NCI-H2196 (cell line): ENCODE data around the gene NDST1.

ENCODE experiments used
- DNase-seq: peaks from one replicate; lab custom pipeline; 2025; ENCODE audit not compliant: unreplicated experiment; lab: John Stamatoyannopoulos, UW

Gene NDST1

DNA sequence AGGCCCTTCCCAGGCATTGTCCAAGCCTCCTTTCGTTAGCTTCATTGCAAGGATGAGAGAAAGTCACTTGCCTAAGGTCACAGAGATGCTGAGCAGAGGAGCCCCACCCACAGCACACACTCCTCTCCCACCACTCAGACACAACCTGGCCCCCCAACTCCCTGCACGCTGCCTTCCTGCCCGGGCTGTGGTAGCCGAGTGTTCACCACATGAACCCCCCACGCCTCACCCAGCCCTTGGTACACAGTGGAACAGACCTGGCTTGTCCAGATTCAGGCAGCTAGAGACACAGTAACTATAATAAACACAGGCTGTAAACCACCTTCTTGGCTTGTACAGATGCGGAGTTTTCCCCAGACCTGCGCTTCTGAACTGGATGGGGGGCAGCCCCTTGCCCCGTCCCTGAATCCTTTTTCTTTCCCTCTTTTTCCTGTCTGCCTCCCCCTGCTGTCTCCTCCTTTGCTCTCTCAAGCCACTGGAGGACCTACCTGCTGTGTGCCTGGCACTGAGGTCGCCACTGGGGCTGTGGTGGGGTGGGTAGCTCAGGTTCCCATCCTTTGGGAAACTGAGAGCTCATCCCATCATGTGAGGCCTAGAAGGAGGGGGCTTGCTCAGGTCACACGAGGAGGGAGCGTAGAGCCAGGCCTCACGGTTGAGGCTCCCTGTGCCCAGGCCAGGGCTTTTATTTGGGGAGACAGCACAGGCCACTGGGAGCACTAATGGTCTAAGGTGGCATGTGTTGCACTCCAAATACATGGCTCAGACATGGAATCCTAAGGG, 76.8 kb downstream of the NDST1 start:
- no peak for DNase-seq

DNA sequence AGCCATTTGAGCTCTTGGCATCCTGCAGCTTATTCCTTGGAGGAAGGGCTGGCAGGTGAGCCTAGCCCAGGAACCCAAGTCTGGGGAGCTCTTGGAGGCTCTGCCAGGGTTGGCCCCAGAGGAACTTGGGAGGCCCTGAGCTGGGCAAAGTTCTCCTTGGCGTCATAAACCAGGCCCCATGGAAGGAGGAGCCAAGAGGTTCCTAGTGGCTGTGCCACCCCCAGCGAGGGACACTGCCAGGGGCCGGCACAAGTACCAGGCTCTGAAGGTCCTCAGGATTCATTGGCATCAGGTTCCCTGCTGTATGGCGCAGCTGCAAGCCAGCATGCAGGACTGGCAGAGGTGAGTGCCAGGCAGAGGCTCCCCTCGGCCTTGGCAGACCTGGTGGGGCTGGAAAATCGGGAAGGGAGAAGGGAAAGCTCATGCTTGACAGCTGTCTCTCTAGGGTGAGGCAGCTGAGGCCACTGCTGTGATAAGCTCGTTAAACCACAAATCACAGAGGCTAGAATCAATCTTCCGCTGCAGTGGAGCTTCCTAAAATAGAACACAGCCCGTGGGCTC, 77.9 kb downstream of the NDST1 start:
- no peak for DNase-seq

DNA sequence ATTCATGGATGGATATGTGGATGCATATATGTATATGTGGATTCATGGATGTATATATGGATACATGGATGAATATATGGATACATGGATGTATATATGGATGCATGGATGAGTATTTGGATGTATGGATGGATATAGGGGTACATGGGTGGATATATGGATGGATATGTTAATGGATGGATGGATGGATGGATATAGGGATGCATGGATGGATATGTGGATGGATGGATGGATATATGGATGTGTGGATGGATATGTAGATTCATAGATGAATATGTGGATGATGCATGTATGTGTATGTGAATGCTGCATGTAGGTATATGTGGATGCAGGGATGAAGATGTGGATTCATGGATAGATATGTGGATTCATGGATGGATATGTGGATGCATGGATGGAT, 79.1 kb downstream of the NDST1 start:
- no peak for DNase-seq

GRCh38 chr5:150587856-150588595, 80.1 kb downstream of the NDST1 start:
- no peak for DNase-seq

DNA sequence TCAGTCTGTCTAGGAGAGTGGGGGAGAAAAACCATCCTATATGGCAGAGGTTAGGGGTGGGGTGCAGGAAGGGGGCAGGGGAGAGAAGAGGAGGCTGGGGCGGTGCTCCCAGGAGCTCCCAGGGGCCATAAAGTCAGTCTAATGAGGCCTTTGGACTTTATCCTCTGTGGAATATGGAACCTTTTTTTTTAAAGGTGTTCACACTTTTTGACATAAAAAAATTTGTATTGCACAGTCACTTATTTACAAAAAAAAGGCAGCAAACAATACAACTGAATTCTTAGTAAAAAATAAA, 80.6 kb downstream of the NDST1 start:
- DNase-seq: no peak

DNA sequence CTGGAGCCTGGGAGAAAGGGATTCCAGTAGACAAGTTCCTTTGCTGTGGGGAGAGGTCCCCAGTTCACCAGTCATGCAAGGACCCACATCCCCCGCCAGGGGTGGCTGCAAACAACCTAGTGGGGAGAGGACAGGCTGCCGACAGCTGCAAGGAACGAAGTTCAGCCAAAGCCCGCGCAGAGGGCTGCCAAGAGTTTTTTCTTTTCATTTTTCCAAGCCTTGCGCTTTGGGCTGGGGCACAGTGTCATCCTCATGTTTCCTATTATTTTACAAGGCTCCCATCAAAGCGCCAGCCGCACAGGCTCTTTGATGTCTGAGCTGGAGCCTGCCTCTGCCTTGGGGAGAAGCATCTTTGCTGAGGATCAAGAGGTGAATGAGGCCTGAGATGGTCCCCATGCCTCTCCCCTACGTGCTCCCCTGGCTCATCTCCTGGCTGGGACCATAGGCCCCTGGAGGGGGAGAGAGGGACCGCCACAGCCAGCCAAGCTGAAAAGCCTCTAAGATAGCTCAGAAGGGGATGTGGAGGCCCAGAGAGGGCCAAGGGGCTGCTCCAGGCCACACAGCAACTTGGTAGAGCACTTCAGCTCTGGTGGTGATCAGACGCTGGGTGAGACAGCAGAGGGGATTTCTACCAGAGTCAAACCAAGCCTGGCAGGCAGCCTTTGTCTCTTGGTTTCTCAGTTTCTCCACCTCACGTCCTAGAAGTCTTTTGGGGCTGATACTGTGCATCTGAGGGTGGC, 82.1 kb downstream of the NDST1 start:
- DNase-seq: no peak

DNA sequence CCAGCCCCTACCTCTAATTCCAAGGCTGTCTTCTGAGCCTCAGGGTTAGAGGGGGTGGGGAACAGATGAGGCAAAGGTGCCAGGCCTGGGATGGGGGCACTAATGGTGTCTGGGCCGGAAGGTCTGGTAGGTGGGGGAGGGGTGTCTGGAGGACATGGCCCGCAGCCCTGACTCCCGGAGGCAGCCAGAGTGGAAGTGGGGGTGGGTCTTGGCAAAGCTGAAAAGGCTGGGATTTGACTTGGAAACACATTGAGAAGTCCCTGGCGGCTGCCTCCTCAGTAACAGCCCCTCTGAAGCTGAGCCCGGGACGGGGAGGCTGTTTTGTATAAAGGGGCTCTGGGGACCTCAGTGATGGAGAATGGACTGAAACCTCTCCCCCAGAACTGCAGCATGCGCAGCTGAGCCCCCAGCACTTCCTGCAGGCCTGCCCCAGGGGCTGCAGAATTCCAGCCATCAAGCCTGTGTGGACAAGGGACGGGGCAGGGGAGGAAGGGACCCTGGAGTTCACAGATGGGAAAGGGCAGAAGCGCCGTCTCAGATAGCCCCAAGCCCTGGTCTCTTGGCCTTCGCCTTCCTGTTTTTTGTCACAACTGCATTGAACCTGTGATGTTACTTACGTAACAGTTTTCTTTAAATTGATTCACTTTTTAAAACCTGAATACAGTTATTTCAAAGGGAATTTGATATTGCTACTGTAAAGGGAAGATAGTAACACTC, 83.2 kb downstream of the NDST1 start:
- no peak for DNase-seq

DNA sequence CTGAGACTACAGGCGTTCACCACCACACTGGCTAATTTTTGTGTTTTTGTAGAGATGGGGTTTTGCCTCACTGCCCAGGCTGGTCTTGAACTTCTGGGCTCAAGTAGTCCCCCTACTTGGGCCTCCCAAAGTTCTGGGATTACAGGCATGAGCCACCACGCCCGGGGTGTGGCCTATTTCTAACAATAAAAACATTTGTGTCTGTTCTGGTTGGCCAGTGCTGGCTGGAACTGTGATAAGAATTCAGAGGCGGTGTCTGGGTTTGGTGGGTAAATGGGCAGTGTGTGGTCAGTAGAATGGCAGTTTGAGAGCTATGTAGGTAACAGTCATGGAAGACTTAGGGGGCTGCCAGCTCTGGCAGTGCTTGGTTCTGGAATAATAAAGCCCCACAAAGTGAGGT, 85.7 kb downstream of the NDST1 start:
- no peak for DNase-seq

DNA sequence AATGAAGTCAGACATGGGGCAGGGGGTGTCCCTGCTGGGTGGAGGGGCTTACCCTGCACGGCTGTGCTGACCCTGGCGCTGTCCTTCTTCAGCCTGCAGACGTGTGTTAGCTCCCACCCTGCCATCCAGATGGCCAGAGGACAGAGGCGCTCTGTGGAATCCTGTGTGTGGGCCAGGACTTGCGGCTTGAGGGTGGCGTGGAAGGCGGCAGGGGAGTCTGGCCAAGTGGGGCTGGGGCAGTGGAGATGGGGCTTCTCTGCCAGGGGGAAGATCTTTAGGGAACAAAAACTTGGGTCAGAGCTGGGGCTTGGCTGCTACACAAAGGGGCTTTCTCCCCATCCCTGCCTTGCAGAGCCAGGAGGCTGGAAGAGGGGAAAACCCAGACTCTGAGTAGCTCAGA, 86.1 kb downstream of the NDST1 start:
- no peak for DNase-seq

DNA sequence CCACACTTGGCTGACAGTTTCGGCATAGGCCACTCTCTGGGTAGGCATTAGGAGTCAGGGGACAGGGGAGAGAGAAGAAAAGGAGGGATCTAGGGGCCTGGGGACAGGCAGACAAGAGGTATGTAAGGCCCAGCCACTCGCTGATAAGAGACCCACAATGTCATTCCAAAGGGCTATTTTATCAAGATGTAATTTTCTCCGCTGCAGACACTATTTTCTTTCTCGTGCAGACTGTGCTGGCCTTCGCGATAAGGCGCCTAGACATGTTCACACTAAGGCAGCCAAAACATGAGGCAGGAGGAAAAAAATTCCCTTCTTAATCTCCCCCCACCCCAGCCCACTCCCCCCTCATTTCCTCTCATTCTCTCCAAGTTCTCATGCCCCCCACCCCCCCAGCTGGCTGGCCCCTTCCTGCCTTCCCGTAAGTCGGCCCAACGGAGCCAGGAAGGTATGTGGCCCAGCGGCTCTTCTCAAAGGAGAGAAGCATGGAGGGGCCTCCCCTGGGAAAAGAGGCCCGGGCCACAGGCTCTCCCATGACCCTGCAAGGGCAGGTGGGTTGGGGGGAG, 87.6 kb downstream of the NDST1 start:
- no peak for DNase-seq

DNA sequence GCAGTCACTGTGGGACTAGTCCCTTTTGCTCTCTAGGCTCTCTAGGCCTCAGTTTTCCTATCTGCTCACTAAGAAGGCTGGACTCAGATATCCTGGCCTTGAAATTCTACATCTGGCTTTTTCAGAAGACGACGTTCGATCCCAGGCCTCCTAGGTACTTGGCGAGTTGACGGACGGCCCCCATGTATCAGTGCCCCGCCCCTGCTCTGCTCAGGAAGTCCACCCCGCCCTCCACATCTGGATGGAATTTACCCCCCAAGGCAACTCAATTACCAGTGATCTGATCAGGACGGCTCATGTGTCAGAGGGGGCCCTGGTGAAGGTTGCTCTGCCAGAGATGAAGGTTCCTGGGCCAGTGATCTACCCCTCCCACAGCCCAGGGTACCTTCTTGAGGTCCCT, 88.4 kb downstream of the NDST1 start:
- no peak for DNase-seq

GRCh38 chr5:150596826-150597225, 88.9 kb downstream of the NDST1 start:
- DNase-seq: no peak

DNA sequence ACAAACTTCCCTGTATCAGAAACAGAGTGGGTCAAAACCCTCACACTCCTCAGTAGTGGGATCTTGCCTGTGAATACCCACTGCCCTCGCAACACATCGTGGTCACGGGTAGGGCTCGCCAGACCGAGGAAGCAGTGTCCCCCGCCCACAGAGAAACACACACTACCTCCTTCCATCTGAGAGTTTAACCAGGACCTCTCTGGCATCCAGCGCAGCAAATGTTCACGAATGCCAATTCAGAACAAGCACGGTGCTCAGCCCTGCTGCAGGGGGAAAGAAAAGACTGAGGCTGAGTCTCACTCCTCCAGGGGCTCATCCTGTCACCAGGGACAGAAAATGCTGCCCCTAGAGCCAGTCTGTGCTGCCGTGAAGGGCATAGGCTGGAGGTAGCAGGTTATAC, 90.1 kb downstream of the NDST1 start:
- DNase-seq: no peak

- no peak for DNase-seq
Measured at GRCh38 chr5:150598821-150599273, 90.9 kb downstream of the NDST1 start.

- no peak for DNase-seq
Measured at GRCh38 chr5:150599281-150599680, 91.3 kb downstream of the NDST1 start.

GRCh38 chr5:150599917-150600511, 92.1 kb downstream of the NDST1 start:
- peak; percentile 65 for DNase-seq

GRCh38 chr5:150600616-150601490, 92.9 kb downstream of the NDST1 start:
- no peak for DNase-seq

DNA sequence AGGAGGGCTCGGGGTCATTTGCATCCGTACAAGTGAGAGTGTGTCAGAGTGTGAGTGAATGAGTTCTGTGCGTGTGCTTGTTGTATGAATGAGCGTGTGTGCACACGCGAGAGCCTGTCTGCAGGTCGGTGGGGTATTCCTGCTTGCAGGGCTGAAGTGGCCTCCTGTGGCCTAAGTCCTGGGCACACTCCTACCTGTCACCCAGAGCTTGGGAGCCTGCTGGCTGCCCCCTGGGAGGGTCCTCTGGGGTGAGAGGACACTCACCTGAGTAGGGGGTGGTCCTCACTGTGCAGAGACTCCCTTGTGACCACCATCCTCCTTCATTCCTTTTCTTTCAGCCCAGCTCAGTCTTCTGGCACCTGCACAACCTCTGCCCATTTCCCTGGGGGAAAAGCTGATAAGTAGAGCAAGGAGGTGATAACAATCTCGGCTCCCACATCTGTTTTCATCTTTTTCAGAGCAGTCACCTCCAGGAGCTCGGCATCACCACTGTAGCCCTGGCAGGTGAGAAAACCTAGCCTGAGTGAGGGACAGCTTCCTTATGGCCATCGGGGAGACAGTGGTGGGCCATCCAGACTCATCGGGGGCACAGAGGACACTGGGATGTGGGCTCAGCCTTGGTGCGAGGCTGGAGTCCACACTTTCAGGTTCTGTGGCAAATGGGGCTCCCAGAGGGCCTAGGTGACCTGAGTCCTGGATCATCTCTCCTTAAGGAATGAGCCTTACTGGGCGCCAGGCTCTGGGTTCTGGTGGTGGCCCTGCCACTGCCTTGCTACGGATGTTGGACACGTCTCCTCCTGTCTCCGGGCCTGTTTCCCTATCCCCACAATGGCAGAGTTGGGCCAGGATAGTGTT, 93.8 kb downstream of the NDST1 start:
- DNase-seq: no peak
